B cell (primary cell): ENCODE data around the gene SSRP1.

ENCODE experiments used
- CTCF ChIP-seq: fragments of 200-600 bp; IDR thresholded peaks from one replicate; pipeline ENCODE4 v1.8.0; 2022; ENCODE audit warnings: antibody characterized with exemption, mild to moderate bottlenecking
- EZH2 ChIP-seq: IDR thresholded peaks from 2 replicates; pipeline ENCODE4 v1.6.1; 2012; ENCODE audit warnings: borderline replicate concordance, low read depth, mild to moderate bottlenecking, moderate library complexity, low read length; ENCODE audit not compliant: insufficient read depth, poor library complexity, severe bottlenecking

- TF ChIP-seq CTCF, result no peak
- TF ChIP-seq EZH2, result no peak
Observed at GRCh38 chr11:57276971-57277675, 58.6 kb downstream of the SSRP1 start.
